Suprapubic skin (tissue), 3 donors: ENCODE measurements around the gene SRF.

Source experiments
- CTCF ChIP-seq, 2 donors: fragments of 200-600 bp in 1 of 2; fragments of 450-650 bp in 1 of 2; sonication (generic) in 1 of 2; IDR thresholded peaks; one replicate each; pipeline ENCODE4 v1.5.1; 2016 to 2019; ENCODE audit warnings: antibody characterized with exemption in 2 of 2, mild to moderate bottlenecking in 1 of 2, moderate library complexity in 1 of 2
- POLR2A ChIP-seq, 2 donors: fragments of 450-650 bp; IDR thresholded peaks; one replicate each; pipeline ENCODE4 v1.6.1; 2017; ENCODE audit warnings: antibody characterized with exemption in 2 of 2, mild to moderate bottlenecking in 2 of 2, moderate library complexity in 2 of 2

GRCh38 chr6:43180058-43180457 lies 9.0 kb downstream of the SRF start:
- TF ChIP-seq CTCF (IDR thresholded peaks at IDR 0.05), result no peak
- no peak for TF ChIP-seq POLR2A (IDR thresholded peaks at IDR 0.05)
